ENCODE data around the gene VPS51. TPM values are rescaled to one million over a fixed set of nuclear protein-coding genes. Genes with fewer than 3 reads are reported as not detected.
A peak's percentile ranks its signal among the peaks of the same experiment; 100 is the strongest.

The VPS51 gene
- 211 and 336 TPM in 2 replicates for total RNA-seq (ENCODE audit: low replicate concordance)

- peak within 1 kb of the TSS; percentile 90 for H3K4me3 ChIP-seq (ENCODE audit: low read depth, low read length)
- TF ChIP-seq CTCF (IDR thresholded peaks at IDR 0.05; ENCODE audit: insufficient read depth, low read length): no peak
- peak; percentile 94 for DNase-seq (ENCODE audit: low read depth)
Measured at GRCh38 chr11:65095974-65096806, at the start of gene VPS51. Gene VPS51 (plus strand): TSS chr11:65096214. CDS start chr11:65096251, 37 bp downstream.

- no peak for TF ChIP-seq CTCF (IDR thresholded peaks at IDR 0.05; ENCODE audit: insufficient read depth, low read length)
- DNase-seq (ENCODE audit: low read depth): no peak
- H3K4me3 ChIP-seq (ENCODE audit: low read depth, low read length): peak overlapping the region; percentile 65
Measured at GRCh38 chr11:65047581-65048422, 48.2 kb upstream of the VPS51 start.

- no peak overlapping the region for H3K4me3 ChIP-seq (ENCODE audit: low read depth, low read length)
- no peak for DNase-seq (ENCODE audit: low read depth)
- TF ChIP-seq CTCF (IDR thresholded peaks at IDR 0.05; ENCODE audit: insufficient read depth, low read length): no peak
Measured at GRCh38 chr11:65051398-65051858, 44.6 kb upstream of the VPS51 start.

GRCh38 chr11:65053827-65054508 is 42.0 kb upstream of the VPS51 start:
- no peak for TF ChIP-seq CTCF (IDR thresholded peaks at IDR 0.05; ENCODE audit: insufficient read depth, low read length)
- no peak overlapping the region for H3K4me3 ChIP-seq (ENCODE audit: low read depth, low read length)
- DNase-seq (ENCODE audit: low read depth): no peak

- no peak for TF ChIP-seq CTCF (IDR thresholded peaks at IDR 0.05; ENCODE audit: insufficient read depth, low read length)
- no peak for DNase-seq (ENCODE audit: low read depth)
Measured at GRCh38 chr11:65055538-65055937, 40.5 kb upstream of the VPS51 start.

GRCh38 chr11:65056999-65057398 is 39.0 kb upstream of the VPS51 start:
- no peak for DNase-seq (ENCODE audit: low read depth)
- no peak for TF ChIP-seq CTCF (IDR thresholded peaks at IDR 0.05; ENCODE audit: insufficient read depth, low read length)
- no peak overlapping the region for H3K4me3 ChIP-seq (ENCODE audit: low read depth, low read length)

More at GRCh38 chr11:65055538-65055937, 40.5 kb upstream of the VPS51 start:
- H3K4me3 ChIP-seq (ENCODE audit: low read depth, low read length): no peak overlapping the region
